Endothelial cell of umbilical vein (primary cell): Measurements from ENCODE around the gene CNGB1. TPM values are rescaled to one million over a fixed set of nuclear protein-coding genes. Genes with fewer than 3 reads are reported as not detected.

Experiments used
- BruUV-seq: library from RNA; stranded (reverse); fragments of 400-500 nt; replicated peaks from 2 replicates; lab custom pipeline; 2021; lab: Mats Ljungman, UMichigan
- CTCF ChIA-PET: fragments of 300-600, 350-600 bp; sonication (Branson Sonifier 250); formaldehyde crosslinking; loops from one replicate; lab custom pipeline; 2021; ENCODE audit warnings: antibody characterized with exemption, inconsistent platforms; lab: Charles Lee
- POLR2A ChIA-PET: fragments of 300-600, 350-600 bp; sonication (Branson Sonifier 250); formaldehyde crosslinking; loops from one replicate; lab custom pipeline; 2021; ENCODE audit warnings: antibody characterized with exemption, inconsistent platforms; lab: Charles Lee
- DNase-seq: peaks from one replicate; pipeline ENCODE4 v3.0.0-alpha.2; 2011; ENCODE audit warnings: low read depth, low spot score
- FAIRE-seq: peaks from 2 replicates; lab custom pipeline; 2011; peaks lifted over from hg19 to GRCh38; lab: Jason Lieb, UNC
- H2AFZ ChIP-seq: 2 replicates; pipeline ENCODE4 v1.6.0; 2012; ENCODE audit warnings: low read depth, low read length, control low read depth, inconsistent platforms
- H3K27ac ChIP-seq: 2 replicates; pipeline ENCODE4 v1.5.1; 2011; ENCODE audit warnings: low read depth, mild to moderate bottlenecking, control low read depth, low read length, moderate library complexity; ENCODE audit not compliant: insufficient read depth
- H3K27me3 ChIP-seq, 2 experiments: 2 replicates each; pipeline versions ENCODE4 v1.6.0 to v1.6.1; 2011; ENCODE audit warnings: low read length in 2 of 2, mixed read lengths in 1 of 2; ENCODE audit not compliant: control insufficient read depth in 2 of 2, insufficient read depth in 2 of 2
- H3K36me3 ChIP-seq, 2 experiments: 2 replicates in 1 of 2; 3 replicates in 1 of 2; pipeline ENCODE4 v1.5.1; 2011; ENCODE audit warnings: low read length in 2 of 2, mild to moderate bottlenecking in 1 of 2, moderate library complexity in 1 of 2; ENCODE audit not compliant: control insufficient read depth in 2 of 2, insufficient read depth in 2 of 2; ENCODE audit errors: extremely low read depth in 1 of 2
- H3K4me1 ChIP-seq: 3 replicates; pipeline ENCODE4 v1.5.1; 2011; ENCODE audit warnings: mild to moderate bottlenecking, low read length; ENCODE audit not compliant: control insufficient read depth, insufficient read depth; ENCODE audit errors: extremely low read depth
- H3K4me2 ChIP-seq: 2 replicates; pipeline ENCODE4 v1.6.1; 2011; ENCODE audit warnings: low read length, control low read depth, mixed read lengths; ENCODE audit not compliant: insufficient read depth
- H3K4me3 ChIP-seq, 3 experiments: fragments of 200-600 bp in 1 of 3; sonication (generic), shearing (Covaris generic) in 1 of 3; replicated peaks in 1 of 3; 2 replicates each; pipeline ENCODE4 v1.5.1; 2011 to 2016; ENCODE audit warnings: control low read depth in 3 of 3, low read length in 3 of 3, mild to moderate bottlenecking in 2 of 3, inconsistent platforms in 1 of 3, low read depth in 1 of 3, moderate library complexity in 1 of 3; ENCODE audit not compliant: insufficient read depth in 1 of 3
- H3K79me2 ChIP-seq: 2 replicates; pipeline ENCODE4 v1.6.0; 2012; ENCODE audit warnings: low read length, inconsistent platforms; ENCODE audit not compliant: control insufficient read depth, insufficient read depth
- H3K9ac ChIP-seq: replicated peaks from 2 replicates; pipeline ENCODE3; 2011; ENCODE audit warnings: low read length, control low read depth; ENCODE audit not compliant: insufficient read depth; ENCODE audit errors: extremely low read depth
- H3K9me1 ChIP-seq: replicated peaks from 3 replicates; pipeline ENCODE4 v1.6.0; 2011; ENCODE audit warnings: mild to moderate bottlenecking, low read length; ENCODE audit not compliant: control insufficient read depth, insufficient read depth; ENCODE audit errors: extremely low read depth
- H3K9me3 ChIP-seq: replicated peaks from 2 replicates; pipeline ENCODE4 v1.5.1; 2012; ENCODE audit warnings: low read length, inconsistent platforms; ENCODE audit not compliant: control insufficient read depth, insufficient read depth
- H4K20me1 ChIP-seq: replicated peaks from 2 replicates; pipeline ENCODE3; 2011; ENCODE audit warnings: mild to moderate bottlenecking, low read length; ENCODE audit not compliant: control insufficient read depth, insufficient read depth; ENCODE audit errors: extremely low read depth
- EZH2 ChIP-seq: IDR thresholded peaks from 2 replicates; pipeline ENCODE4 v1.6.1; 2012; ENCODE audit warnings: borderline replicate concordance, low read depth, mild to moderate bottlenecking, moderate library complexity, low read length, inconsistent platforms; ENCODE audit not compliant: severe bottlenecking
- GATA2 ChIP-seq: IDR thresholded peaks from 2 replicates; pipeline ENCODE4 v1.7.0; 2011; ENCODE audit warnings: low read depth, mild to moderate bottlenecking, moderate library complexity, mixed read lengths, low read length; ENCODE audit not compliant: insufficient read length, insufficient read depth
- JUN ChIP-seq: IDR thresholded peaks from 2 replicates; pipeline ENCODE4 v1.6.1; 2011; ENCODE audit warnings: borderline replicate concordance, low read depth; ENCODE audit not compliant: insufficient read length, insufficient read depth
- MYC ChIP-seq: IDR thresholded peaks from one replicate; pipeline ENCODE4 v1.6.1; 2011; ENCODE audit warnings: mild to moderate bottlenecking, low read depth, low read length
- POLR2AphosphoS5 ChIP-seq: IDR thresholded peaks from 2 replicates; pipeline ENCODE4 v1.6.1; 2012; ENCODE audit warnings: low read depth, mild to moderate bottlenecking, control low read depth, low read length, moderate library complexity; ENCODE audit not compliant: insufficient read depth
- dilution Hi-C: fragments of 300-500 bp; cut with MboI; formaldehyde crosslinking; loops from one replicate; pipeline ENCODE4 v1.15.0; 2019; ENCODE audit warnings: low sequenced_read_pairs; ENCODE audit not compliant: extremely low pct_ligation_motif_present
- intact Hi-C: fragments of 100-400 bp; cut with micrococcal nuclease; formaldehyde crosslinking; loops from one replicate; pipeline ENCODE4 v1.10.0; 2022
- polyA plus RNA-seq, 4 experiments: library from polyadenylated mRNA; depleted of rRNA in 3 of 4; stranded (reverse) in 3 of 4; unstranded in 1 of 4; fragments of >200 nt; gene quantifications; 2 replicates each; pipeline versions ENCODE4 v1.2.1 to v1.2.3, GENCODE V29; 2011 to 2012; ENCODE audit warnings: missing spikeins in 1 of 4
- total RNA-seq: library from RNA; stranded (reverse); gene quantifications from 2 replicates; pipeline ENCODE4 v1.2.3, GENCODE V29; 2021
- TF ChIP-seq, protein P1 (sequence below), 2 donors: IDR thresholded peaks; 1 replicate in 1 of 2; 2 replicates in 1 of 2; pipeline ENCODE4 v1.5.1; 2011; ENCODE audit warnings: low read length in 2 of 2, mild to moderate bottlenecking in 2 of 2, moderate library complexity in 2 of 2, control low read depth in 1 of 2, inconsistent platforms in 1 of 2, low read depth in 1 of 2; ENCODE audit not compliant: insufficient read depth in 1 of 2; ENCODE audit errors: extremely low read depth in 1 of 2
- TF ChIP-seq, protein P2 (sequence below): IDR thresholded peaks from 2 replicates; pipeline ENCODE4 v1.6.1; 2011; ENCODE audit not compliant: insufficient read depth, insufficient read length

The CNGB1 gene
- total and polyA plus RNA-seq, 2 donors (not counting 3 experiments of a cell fraction or from before 2014, with no cell fraction given) = not detected

DNA sequence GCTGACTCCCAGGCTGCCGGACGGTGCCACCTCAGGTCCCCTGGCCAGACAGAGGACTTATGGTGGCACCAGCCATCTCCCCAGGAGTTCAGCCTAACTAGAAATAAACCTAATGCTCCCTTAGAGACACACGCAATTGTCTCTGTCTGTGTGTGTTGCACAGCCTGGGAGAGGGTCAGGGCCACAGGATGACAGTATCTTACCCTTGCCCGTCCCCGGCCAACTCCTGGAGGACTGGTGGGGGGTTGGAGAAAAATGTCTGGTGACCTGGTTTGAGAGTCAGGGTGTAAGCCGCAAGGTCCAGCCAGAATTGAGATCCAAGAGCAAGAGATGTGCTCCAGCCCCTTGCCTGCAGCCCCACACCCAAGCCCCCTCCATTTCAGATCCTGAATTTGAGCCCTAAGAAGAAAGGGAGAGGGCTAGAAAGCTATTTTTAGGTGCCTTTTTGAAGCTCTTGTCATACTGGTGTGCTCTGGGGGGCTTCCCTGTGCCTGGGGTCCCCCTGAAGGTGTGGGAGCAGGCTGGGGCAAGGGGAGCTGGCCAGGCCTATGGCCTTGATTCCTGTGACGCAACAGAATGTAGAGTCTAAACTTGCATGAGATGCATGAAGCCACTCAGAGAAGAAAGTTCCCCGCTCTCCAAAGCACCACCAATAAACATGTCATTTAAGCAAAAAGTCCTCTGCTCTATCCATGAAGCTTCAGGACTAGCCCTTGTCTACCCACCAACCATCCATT, 16.7 kb upstream of the CNGB1 start:
- BruUV-seq = no TSS peak
- Histone ChIP-seq H3K79me2 (no peaks in the 10 kb centered on the region), H3K27me3 (no peaks in the 10 kb centered on the region), H3K9me1 (no peaks in the 10 kb centered on the region), H2AFZ (no peak overlapping the region), H3K4me3 (no peak overlapping the region), H3K9me3 (no peaks in the 10 kb centered on the region), H3K4me1 (peaks cover 9% of the 10 kb centered on the region), H3K4me2 (no peak overlapping the region), H4K20me1 (no peaks in the 10 kb centered on the region), H3K36me3 (no peaks in the 10 kb centered on the region), H3K9ac (no peak overlapping the region), H3K27ac (no peak overlapping the region)
- dilution Hi-C loops = no loop called here
- DNase-seq (no peak), FAIRE-seq (no peak)
- ChIA-PET POLR2A (no interaction called here), CTCF (interaction anchor here (1.5 to 1.6 kb wide), 2 partner anchors 10 to 11 kb away, joined by 3 to 5 read pairs; a partner anchor contains a TSS)
- intact Hi-C loops = no loop called here
- TF ChIP-seq GATA2 = no peak
- TF ChIP-seq, protein P1, sequence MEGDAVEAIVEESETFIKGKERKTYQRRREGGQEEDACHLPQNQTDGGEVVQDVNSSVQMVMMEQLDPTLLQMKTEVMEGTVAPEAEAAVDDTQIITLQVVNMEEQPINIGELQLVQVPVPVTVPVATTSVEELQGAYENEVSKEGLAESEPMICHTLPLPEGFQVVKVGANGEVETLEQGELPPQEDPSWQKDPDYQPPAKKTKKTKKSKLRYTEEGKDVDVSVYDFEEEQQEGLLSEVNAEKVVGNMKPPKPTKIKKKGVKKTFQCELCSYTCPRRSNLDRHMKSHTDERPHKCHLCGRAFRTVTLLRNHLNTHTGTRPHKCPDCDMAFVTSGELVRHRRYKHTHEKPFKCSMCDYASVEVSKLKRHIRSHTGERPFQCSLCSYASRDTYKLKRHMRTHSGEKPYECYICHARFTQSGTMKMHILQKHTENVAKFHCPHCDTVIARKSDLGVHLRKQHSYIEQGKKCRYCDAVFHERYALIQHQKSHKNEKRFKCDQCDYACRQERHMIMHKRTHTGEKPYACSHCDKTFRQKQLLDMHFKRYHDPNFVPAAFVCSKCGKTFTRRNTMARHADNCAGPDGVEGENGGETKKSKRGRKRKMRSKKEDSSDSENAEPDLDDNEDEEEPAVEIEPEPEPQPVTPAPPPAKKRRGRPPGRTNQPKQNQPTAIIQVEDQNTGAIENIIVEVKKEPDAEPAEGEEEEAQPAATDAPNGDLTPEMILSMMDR (IDR thresholded peaks at IDR 0.05; ENCODE audit: extremely low read depth in 1 of 2, insufficient read depth in 1 of 2, low read depth in 1 of 2, low read length in 2 of 2) = no peak
- TF ChIP-seq, protein P2, sequence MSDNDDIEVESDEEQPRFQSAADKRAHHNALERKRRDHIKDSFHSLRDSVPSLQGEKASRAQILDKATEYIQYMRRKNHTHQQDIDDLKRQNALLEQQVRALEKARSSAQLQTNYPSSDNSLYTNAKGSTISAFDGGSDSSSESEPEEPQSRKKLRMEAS = no peak
- TF ChIP-seq MYC = no peak
- no peak for TF ChIP-seq EZH2
- TF ChIP-seq JUN = no peak
- TF ChIP-seq POLR2AphosphoS5 = no peak
